Left renal pelvis (tissue), 4 donors: ENCODE data around the gene LINGO4. TPM values are rescaled to one million over a fixed set of nuclear protein-coding genes. Genes with fewer than 3 reads are reported as not detected.

ENCODE experiments used
- DNase-seq, 4 donors: peaks; one replicate each; pipeline ENCODE4 v3.0.0-alpha.2; 2013; ENCODE audit warnings: low read depth in 4 of 4, low spot score in 3 of 4
- polyA plus RNA-seq, 4 donors: library from polyadenylated mRNA; unstranded; fragments of 120-200 nt; gene quantifications; one replicate each; pipeline ENCODE4 v1.2.1, GENCODE V29; 2013; ENCODE audit not compliant: insufficient read length in 4 of 4

Gene LINGO4
- polyA plus RNA-seq: under 1 TPM in 2 of 4 donors, not detected in 2; 0.04 to 0.05 TPM

- DNase-seq: no peak
Measured at GRCh38 chr1:151805066-151805820, at the start of gene LINGO4. Gene LINGO4, minus strand, starts transcription at chr1:151805419. Its CDS starts 2,715 bp downstream, at chr1:151802704.

GRCh38 chr1:151854658-151855057 is 49.4 kb upstream of the LINGO4 start:
- no peak for DNase-seq

- no peak for DNase-seq
Measured at GRCh38 chr1:151853411-151853943, 48.3 kb upstream of the LINGO4 start, which contains the start of gene THEM5. Gene THEM5, minus strand, starts transcription at chr1:151853712. Its CDS starts 147 bp downstream, at chr1:151853565.

- no peak for DNase-seq
Measured at GRCh38 chr1:151852733-151853132, 47.5 kb upstream of the LINGO4 start.

GRCh38 chr1:151851886-151852285 is 46.7 kb upstream of the LINGO4 start:
- DNase-seq: no peak

GRCh38 chr1:151849871-151850270 is 44.7 kb upstream of the LINGO4 start:
- no peak for DNase-seq

- no peak for DNase-seq
Measured at GRCh38 chr1:151849126-151849525, 43.9 kb upstream of the LINGO4 start.

- DNase-seq: no peak
Measured at GRCh38 chr1:151847867-151848596, 42.8 kb upstream of the LINGO4 start.

GRCh38 chr1:151846686-151847237 is 41.5 kb upstream of the LINGO4 start:
- no peak for DNase-seq

- no peak for DNase-seq
Measured at GRCh38 chr1:151846062-151846568, 40.9 kb upstream of the LINGO4 start.

GRCh38 chr1:151843398-151843797 is 38.2 kb upstream of the LINGO4 start:
- DNase-seq: no peak

GRCh38 chr1:151841141-151841540 is 35.9 kb upstream of the LINGO4 start:
- no peak for DNase-seq

- DNase-seq: no peak
Measured at GRCh38 chr1:151840421-151840820, 35.2 kb upstream of the LINGO4 start.

GRCh38 chr1:151839457-151840403 is 34.5 kb upstream of the LINGO4 start, which contains the start of gene C2CD4D:
Gene C2CD4D, minus strand, starts transcription at chr1:151839820. Its CDS starts 831 bp downstream, at chr1:151838989.
- DNase-seq: peak in 1 of 4 donors; percentile 40

GRCh38 chr1:151839082-151839412 is 33.8 kb upstream of the LINGO4 start:
- no peak for DNase-seq

- DNase-seq: no peak
Measured at GRCh38 chr1:151838222-151839081, 33.2 kb upstream of the LINGO4 start.

GRCh38 chr1:151837884-151838221 is 32.6 kb upstream of the LINGO4 start:
- DNase-seq: no peak

GRCh38 chr1:151837197-151837596 is 32.0 kb upstream of the LINGO4 start:
- no peak for DNase-seq

- no peak for DNase-seq
Measured at GRCh38 chr1:151835596-151835995, 30.4 kb upstream of the LINGO4 start.
